Activated CD8-positive, alpha-beta memory T cell treated with anti-CD3 and anti-CD28 coated beads for 4 hours (primary cell): ENCODE measurements around the gene ZNF32.
"Not testable (repeated sequence)": the region's sequence is repeated elsewhere in the genome, so short reads cannot be mapped to it uniquely, and the experiment has no call there.

ENCODE experiments used
- DNase-seq, 2 donors: peaks; one replicate each; pipeline ENCODE4 v3.0.0-alpha.2; 2020; ENCODE audit warnings: low read depth in 2 of 2

ZNF32 gene

DNA sequence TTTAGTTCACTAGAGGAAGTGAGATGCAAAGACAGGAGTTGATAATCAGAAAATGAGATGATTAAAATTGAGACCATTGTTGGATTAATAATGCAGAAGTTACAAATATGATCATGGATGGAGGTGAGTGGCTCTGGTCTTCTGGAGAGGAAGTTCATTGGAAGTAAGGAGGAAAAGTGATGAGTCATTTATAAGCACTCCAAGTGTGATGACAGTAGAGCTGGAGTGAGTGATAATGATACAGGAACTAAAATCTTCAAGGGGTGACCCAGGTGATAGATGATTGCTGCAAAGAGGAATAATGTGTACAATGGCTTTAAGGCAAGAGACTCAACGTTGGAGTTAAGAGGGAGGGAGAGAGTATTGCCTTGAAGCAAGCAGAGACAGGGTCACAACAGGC is 20.7 kb downstream of the ZNF32 start:
- DNase-seq: no peak

DNA sequence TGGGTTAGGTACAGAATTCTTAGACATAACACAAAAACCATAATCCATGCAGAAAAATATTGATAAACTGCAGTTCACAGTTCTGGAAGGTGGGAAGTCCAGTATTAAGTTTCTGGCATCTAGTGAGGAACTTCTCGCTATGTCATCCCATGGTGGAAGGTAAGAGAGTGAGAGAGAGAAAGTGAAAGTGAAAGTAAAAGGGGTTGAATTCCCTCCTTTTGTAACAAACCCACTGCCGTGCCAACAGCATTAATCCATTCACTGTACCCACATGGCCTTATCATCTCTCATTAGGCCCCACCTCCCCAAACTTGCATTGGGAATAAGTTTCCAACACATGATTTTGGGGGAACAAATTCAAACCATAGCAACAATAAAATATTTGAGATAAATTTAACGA is 25.3 kb downstream of the ZNF32 start:
- DNase-seq: no peak

DNA sequence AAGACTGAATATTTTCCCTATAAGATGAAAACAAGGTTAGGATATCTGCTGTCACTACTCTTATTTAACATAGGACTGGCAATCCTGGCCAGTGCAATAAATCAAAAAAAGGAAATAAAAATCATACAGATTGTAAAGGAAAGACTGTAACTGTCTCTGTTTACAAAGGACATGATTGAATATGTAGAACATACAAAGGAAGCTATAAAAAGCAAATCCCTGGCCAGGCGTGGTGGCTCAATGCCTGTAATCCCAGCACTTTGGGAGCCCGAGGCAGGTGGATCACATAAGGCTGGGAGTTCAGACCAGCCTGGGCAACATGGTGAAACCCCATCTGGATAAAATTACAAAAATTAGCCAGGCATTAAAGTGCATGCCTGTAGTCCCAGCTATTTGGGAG is 26.6 kb downstream of the ZNF32 start:
- no peak for DNase-seq

DNA sequence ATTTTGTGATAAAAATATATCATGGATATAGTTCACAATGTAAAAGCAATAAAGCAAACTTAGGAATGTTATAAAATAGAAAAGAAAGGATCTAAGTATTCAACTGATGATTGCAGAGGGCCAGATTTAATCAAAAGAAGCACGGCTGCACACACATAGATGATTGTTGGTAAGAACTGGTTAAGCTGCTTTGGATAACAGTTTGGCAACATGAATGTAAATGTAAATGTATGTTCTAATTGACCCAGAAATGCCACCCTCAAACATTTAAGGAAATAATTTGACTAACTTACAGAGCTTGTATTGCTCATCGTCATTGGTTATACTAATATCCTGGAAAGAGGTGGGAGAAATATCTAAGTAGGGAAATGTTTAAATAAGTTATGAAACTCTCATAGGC is 29.3 kb downstream of the ZNF32 start:
- no peak for DNase-seq

DNA sequence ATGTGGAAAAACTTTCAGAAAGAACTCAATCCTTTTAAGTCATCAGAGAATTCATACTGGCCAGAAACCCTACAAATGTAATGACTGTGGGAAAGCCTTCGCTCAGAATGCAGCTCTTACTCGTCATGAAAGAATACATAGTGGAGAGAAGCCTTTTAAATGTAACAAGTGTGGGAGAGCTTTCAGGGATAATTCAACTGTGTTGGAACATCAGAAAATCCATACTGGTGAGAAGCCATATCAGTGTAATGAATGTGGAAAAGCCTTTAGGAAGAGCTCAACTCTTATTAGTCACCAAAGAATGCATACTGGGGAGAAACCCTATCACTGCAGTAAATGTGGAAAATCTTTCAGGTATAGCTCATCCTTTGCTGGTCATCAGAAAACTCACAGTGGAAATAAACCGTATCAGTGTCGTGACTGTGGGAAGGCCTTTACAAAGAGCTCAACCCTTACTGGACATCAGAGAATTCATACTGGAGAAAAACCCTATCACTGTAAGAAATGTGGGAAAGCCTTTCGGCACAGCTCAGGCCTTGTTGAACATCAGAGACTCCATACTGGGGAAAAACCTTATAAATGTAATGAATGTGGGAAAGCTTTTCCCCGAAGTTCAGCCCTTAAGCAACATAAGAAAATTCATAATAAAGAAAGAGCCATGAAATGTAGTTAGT is 31.8 kb downstream of the ZNF32 start:
- DNase-seq: no peak

DNA sequence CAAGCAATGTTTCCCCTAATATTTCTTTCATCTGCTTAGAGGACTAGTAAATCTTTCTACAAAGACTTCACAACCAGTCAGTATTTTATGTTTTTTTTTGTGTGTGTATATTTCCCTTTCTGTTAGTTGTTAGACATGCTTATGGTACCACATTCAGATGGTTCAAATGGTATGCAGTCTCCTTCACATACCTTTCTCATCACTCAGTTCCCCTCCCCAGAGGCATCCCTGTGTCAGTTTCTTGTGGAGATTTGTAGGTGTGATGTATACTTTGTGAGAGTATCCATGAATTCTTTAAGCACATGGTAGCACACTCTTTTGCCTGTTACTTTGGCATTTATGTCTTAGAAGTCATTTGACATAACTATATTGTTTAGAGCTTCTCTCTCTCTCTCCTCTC is 38.0 kb downstream of the ZNF32 start:
- DNase-seq: no peak

DNA sequence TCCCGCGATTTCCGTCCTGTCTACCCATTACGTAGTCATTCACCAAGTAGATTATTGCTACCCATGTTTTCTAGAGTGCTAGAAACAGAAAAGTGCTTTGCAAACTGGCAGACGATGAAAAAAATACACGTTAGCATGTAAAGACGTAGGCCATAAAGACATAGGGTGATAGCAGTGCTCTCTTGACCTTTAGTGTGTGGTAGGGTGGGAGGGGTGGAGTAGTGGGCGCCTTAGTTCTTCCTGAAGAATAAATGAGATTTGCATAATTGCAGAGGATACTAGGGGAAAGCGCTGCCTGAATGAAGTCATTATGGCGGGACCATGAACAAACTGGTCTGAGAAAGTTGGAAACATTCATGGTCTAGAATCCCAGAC is 41.5 kb downstream of the ZNF32 start:
- DNase-seq: no peak

DNA sequence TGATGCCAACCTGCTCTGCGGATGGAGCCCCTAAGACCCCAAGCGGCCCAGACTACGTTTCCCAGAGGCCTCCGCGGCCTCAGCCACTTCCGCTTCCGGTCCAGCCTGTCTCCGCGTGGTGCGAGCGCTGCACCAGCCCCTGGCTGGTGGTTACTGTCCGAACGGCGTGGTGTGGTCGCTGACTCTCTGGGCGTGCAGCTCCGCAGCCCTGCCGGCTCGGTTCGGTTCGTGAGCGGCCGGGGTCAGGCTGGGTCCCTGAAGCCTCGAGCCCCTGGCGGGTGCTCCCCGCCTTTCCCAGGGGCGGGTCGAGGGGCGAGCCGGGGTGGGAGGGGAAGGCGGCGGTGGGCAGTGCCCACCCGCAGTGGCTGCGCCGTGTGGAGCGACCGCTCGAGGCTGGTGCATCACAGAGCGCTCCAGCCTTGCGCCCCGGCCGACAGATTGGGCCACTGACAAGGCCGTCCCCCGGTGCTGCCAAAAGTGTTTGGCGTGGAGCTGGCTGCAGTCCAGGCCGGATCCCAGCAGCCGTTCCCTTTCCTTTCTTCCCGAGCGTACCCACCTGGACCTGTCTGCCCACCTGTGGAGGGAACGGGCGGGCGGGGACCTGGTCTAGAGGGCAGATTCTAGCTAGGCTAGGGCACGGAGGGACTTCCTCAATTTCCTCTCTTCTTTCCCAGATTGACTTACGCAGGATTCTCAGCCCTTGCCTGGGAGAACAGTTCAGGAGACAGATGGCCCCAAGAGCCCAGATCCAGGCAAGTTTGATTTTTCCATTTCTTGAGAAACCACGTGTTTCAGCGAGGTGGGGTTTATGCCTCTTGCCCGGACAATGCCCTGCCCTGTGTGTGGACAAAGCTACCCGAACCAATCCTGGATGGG is 42.1 kb downstream of the ZNF32 start, which contains the start of gene ZNF485:
Gene ZNF485, plus strand, starts transcription at position 116 of the 876 bp plus-strand sequence. Its CDS starts 613 bp downstream, at position 729.
- DNase-seq: peak; percentile 44 to 47

DNA sequence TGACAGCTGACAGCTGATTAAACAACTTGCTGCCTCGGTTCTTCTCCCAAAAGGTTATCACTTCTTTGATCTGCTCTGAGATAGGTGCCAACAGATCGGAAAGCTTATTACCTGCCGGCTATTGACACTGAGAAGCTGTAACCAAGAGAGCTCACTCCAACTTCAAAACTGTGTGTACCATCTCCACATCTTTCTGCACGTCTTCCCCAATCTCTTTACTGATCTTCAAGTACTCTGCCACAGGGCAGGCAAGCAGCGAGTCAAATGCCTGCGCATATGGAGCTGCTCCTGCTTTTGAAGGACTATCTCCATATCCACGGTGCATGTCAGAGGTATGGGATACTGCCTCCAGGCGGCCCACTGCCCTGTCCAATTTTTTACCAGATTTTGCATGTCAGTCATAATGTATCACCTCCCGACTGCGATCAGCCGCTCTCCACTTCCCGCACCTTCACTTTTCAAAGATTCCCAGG is 42.8 kb downstream of the ZNF32 start:
- DNase-seq: no peak

DNA sequence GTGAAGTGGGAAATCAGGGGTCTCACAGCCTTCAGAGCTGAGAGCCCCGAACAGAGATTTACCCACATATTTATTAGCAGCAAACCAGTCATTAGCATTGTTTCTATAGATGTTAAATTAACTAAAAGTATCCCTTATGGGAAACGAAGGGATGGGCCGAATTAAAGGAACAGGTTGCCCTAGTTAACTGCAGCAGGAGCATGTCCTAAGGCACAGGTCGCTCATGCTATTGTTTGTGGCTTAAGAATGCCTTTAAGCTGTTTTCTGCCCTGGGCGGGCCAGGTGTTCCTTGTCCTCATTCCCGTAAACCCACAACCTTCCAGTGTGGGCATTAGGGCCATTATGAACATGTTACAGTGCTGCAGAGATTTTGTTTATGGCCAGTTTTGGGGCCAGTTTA is 47.1 kb downstream of the ZNF32 start:
- not testable (repeated sequence) for DNase-seq

DNA sequence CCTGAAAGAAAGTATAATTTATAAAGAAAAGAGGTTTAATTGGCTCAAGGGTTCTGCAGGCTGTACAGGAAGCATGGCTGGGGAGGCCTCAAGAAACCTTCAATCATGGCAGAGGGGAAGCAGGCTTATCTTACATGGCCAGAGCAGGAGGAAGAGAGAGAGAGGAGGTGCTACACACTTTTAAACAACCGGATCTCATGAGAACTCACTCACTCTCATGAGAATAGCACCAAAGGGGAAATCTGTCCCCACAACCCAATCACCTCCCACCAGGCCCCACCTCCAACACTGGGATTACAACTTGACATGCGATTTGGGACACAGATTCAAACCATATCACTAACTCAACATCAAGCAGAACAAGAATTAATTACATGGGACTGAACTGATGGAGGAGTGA is 49.3 kb downstream of the ZNF32 start:
- no peak for DNase-seq

DNA sequence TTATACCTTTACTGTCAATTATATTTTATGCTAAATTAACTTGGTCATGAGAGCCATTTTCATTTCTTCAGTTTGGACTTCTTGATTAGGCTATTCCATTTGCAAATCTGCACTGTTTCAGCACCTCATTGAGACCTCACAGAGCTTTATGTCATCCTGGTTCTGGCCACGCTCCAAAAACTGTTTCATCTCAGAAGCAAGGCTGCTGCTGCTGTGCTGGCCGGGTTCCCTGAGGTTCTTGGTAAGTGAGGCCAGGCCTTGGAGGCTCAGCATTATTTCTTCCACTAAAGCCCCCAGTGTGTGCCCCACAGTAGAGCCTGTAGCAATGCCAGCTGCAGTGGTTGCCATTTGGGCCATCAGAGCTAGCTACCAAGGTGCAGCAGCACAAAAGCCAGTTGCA is 50.2 kb downstream of the ZNF32 start:
- DNase-seq: no peak

DNA sequence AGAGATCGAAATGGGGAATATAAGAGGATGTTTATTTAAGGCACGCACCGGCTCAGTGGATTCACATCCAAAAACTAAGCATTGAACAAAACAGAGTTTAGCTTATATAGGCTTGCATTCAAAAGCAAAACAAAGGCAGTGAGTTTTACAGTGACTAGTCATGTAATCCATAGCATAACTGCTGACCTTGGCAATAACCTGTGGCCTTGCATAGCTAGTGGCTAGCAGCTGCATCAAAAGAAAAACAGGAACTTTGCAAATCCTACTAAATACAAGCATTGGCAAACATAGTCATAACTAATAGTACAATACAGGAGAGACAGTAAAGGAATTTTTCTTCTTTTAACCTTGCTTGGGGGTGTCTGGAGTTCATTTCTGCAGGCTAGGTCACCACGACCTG is 52.1 kb downstream of the ZNF32 start:
- no peak for DNase-seq

DNA sequence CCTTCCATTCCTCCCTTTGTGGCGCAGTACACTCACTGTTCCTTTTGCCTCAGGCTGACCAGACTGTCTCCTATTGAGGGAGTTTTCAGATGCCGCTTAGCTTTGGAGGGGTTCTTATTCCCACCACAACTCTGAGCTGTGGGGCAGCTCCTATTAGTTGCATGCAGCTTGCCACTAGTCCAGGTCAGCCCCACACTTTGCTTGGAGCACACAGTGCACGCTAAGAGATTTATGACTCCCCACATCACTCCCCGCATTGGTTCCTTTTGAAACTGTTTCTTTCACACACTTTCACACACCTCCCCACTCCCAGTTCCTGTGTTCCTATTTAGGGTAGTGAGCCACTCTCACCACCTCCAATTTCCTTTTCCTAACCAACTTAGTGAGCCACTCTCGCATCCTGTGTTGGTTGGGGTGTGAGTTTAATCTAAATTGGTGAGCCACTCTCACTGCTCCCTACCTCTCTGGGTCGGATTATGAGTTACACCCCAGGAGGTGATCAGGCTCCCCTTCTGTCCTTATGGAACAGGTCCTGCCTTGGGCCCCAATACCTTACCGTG is 52.9 kb downstream of the ZNF32 start:
- no peak for DNase-seq

DNA sequence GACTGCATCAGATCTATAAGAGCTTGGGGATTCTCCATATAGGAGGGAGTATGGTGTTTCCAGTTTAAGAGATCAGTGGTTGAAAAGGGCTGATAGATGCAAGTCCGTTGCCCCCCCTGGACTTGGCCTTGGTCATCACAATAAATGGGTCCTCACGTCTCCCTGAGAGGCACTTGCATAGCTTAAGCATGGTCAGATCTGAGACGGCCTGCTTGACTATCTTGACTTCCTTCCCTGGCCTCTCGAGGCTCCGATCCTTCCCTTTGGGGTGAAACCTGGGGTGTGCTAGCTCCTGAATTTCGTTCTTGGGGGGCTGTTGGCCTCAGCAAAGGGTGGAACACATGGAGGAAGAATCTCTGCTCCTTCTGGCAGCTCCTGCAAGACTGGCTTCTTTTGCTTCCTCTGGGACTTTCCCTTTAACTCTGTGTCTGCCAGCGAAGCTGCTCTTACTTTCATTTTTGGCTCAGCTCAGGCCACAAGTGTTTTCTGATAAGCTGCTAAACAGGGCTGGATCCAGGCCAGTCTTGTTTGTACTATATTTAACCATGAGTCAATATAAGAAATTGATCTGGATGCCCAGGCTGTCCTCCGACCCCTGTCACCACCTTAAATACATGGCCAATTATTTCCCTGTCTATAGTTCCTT is 53.6 kb downstream of the ZNF32 start:
- no peak for DNase-seq
